Measurements from ENCODE around the gene ADAM10. TPM values are rescaled to one million over a fixed set of nuclear protein-coding genes. Genes with fewer than 3 reads are reported as not detected.

ADAM10 gene
- total RNA-seq, 1 donor from 2014 or later = 125 TPM

- no peak overlapping the region for H3K4me3 Mint-ChIP-seq
- TF ChIP-seq, protein P1, sequence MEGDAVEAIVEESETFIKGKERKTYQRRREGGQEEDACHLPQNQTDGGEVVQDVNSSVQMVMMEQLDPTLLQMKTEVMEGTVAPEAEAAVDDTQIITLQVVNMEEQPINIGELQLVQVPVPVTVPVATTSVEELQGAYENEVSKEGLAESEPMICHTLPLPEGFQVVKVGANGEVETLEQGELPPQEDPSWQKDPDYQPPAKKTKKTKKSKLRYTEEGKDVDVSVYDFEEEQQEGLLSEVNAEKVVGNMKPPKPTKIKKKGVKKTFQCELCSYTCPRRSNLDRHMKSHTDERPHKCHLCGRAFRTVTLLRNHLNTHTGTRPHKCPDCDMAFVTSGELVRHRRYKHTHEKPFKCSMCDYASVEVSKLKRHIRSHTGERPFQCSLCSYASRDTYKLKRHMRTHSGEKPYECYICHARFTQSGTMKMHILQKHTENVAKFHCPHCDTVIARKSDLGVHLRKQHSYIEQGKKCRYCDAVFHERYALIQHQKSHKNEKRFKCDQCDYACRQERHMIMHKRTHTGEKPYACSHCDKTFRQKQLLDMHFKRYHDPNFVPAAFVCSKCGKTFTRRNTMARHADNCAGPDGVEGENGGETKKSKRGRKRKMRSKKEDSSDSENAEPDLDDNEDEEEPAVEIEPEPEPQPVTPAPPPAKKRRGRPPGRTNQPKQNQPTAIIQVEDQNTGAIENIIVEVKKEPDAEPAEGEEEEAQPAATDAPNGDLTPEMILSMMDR (conservative IDR thresholded peaks at IDR 0.05) = no peak
- H3K36me3 Mint-ChIP-seq (ENCODE audit: low read depth) = peaks cover 49% of the 10 kb centered on the region
- no peak overlapping the region for H3K27ac Mint-ChIP-seq (ENCODE audit: unreplicated experiment)
- no peaks in the 10 kb centered on the region for H3K4me1 Mint-ChIP-seq
- H3K27me3 Mint-ChIP-seq (ENCODE audit: low read depth) = no peaks in the 10 kb centered on the region
- no peak for DNase-seq (ENCODE audit: low read depth, low spot score)
- H3K9me3 Mint-ChIP-seq = peaks cover 20% of the 10 kb centered on the region
Measured at GRCh38 chr15:58611731-58612676, 137.5 kb downstream of the ADAM10 start.

GRCh38 chr15:58608711-58609110, 140.8 kb downstream of the ADAM10 start:
- Mint-ChIP-seq H3K4me1 (peaks cover 6% of the 10 kb centered on the region), H3K27me3 (ENCODE audit: low read depth) (no peaks in the 10 kb centered on the region), H3K9me3 (peaks cover 2% of the 10 kb centered on the region), H3K36me3 (ENCODE audit: low read depth) (peaks cover 23% of the 10 kb centered on the region), H3K27ac (ENCODE audit: unreplicated experiment) (no peak overlapping the region), H3K4me3 (no peak overlapping the region)
- no peak for DNase-seq (ENCODE audit: low read depth, low spot score)
- TF ChIP-seq, protein P1 (conservative IDR thresholded peaks at IDR 0.05) = no peak

- TF ChIP-seq, protein P1 (conservative IDR thresholded peaks at IDR 0.05) = no peak
- H3K27ac Mint-ChIP-seq (ENCODE audit: unreplicated experiment) = no peak overlapping the region
- peaks cover 6% of the 10 kb centered on the region for H3K4me1 Mint-ChIP-seq
- H3K27me3 Mint-ChIP-seq (ENCODE audit: low read depth) = no peaks in the 10 kb centered on the region
- H3K9me3 Mint-ChIP-seq = peaks cover under 1% of the 10 kb centered on the region
- no peak overlapping the region for H3K4me3 Mint-ChIP-seq
- DNase-seq (ENCODE audit: low read depth, low spot score) = no peak
- H3K36me3 Mint-ChIP-seq (ENCODE audit: low read depth) = peaks cover 22% of the 10 kb centered on the region
Measured at GRCh38 chr15:58608129-58608590, 141.3 kb downstream of the ADAM10 start.

GRCh38 chr15:58606577-58607080, 142.9 kb downstream of the ADAM10 start:
- peaks cover 17% of the 10 kb centered on the region for H3K36me3 Mint-ChIP-seq (ENCODE audit: low read depth)
- no peaks in the 10 kb centered on the region for H3K27me3 Mint-ChIP-seq (ENCODE audit: low read depth)

DNA sequence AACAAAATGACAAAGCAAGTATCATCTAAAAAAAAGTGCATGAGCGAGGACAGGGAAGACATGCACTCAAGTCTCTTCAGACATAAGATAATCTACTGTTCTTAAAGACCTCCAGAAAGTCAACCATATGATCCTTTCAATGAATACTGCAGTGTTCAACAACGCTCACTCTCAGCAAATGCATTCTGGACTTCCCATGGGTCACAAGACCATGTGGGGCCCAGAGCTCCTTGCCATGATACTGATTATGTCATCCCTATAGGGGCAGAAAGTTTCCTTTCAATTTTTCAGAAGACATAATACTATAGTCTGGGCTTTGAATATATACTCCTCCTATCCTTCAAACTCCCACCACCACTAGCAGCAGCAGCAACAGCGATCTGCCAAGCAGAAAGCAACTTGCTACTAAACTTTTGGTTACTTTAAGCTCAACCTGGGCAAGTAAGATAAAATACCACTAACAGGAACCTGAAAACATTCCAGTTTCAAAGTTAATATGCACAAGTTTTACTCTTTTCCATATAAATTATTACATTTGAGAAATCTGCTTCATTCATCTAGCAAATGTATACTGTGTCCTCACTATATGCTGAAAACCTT, 143.5 kb downstream of the ADAM10 start:
- no peak for DNase-seq (ENCODE audit: low read depth, low spot score)
- TF ChIP-seq, protein P1 (conservative IDR thresholded peaks at IDR 0.05) = no peak
- peak overlapping the region; percentile 67 for H3K27ac Mint-ChIP-seq (ENCODE audit: unreplicated experiment)
- no peaks in the 10 kb centered on the region for H3K27me3 Mint-ChIP-seq (ENCODE audit: low read depth)
- no peaks in the 10 kb centered on the region for H3K9me3 Mint-ChIP-seq
- no peak overlapping the region for H3K4me3 Mint-ChIP-seq
- peaks cover 6% of the 10 kb centered on the region for H3K4me1 Mint-ChIP-seq
- H3K36me3 Mint-ChIP-seq (ENCODE audit: low read depth) = peaks cover 17% of the 10 kb centered on the region

More at GRCh38 chr15:58606577-58607080, 142.9 kb downstream of the ADAM10 start:
- TF ChIP-seq, protein P1 (conservative IDR thresholded peaks at IDR 0.05) = no peak
- DNase-seq (ENCODE audit: low read depth, low spot score) = no peak
- Mint-ChIP-seq H3K9me3 (no peaks in the 10 kb centered on the region), H3K4me3 (no peak overlapping the region), H3K4me1 (peaks cover 6% of the 10 kb centered on the region), H3K27ac (ENCODE audit: unreplicated experiment) (no peak overlapping the region)

Data from neural crest cell (in vitro differentiated cells).